Measurements from ENCODE around the gene HSPA14.
"Not testable (repeated sequence)": the region's sequence is repeated elsewhere in the genome, so short reads cannot be mapped to it uniquely, and the experiment has no call there.

HSPA14 gene

DNA sequence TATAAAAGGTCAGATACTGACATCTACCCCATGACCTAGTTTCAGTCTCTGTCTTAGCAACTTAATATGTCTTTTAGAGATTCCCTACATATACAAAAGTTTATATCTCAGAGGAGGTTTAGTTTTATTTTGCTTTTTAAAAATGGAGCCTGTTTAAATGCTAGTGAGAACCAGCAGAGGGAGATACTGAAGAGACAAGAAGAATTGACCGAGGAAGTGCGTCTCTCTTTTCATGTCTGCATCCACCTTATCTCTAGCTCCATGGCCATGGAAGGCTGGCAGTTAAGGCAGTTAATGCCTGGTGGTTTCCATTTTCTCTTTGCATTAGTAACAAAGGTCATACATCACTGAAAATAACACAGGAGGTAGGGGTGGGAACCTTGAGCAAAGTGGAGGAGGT lies 51.2 kb downstream of the HSPA14 start:
- DNase-seq (ENCODE audit: low read depth), result no peak

DNA sequence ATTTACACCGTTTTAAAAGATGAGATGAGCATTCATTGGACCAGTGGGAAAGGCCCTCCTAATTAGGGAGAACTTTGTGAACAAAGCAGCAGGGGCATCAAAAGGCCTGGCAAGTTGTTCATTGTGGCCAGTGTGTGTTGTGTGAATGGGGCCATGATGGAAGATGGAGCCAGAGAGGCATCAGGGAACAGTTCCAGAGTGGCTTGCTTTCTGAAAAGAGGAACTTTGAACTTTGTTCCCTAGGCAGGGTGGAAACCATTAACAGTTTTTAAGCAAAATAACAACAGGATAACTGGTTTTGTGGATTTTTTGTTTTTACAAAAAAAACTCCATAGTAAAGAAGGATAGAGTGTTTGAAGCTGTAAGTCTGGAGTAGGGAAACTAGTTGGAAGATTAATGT lies 53.0 kb downstream of the HSPA14 start:
- no peak for DNase-seq (ENCODE audit: low read depth)

DNA sequence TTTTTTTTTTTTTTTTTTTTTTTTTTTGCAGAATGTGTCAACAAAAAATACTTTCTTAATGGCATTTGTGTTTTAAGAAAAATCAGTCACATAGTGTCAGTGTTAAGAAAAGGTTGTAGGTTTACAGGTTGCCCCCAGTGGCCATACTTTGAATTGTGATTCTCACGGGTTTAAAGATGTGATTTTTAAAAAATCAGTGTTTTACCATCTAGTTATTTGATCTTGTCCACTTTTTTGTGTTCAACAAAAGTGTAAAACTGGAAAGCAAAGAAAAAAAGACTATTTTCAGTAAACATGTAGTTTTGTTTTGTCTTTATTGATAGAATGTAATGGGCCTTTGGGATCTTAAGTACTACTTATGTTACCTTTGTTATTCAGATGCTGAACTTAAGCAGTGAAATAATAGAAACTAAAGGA lies 66.2 kb downstream of the HSPA14 start:
- no peak for DNase-seq (ENCODE audit: low read depth)

DNA sequence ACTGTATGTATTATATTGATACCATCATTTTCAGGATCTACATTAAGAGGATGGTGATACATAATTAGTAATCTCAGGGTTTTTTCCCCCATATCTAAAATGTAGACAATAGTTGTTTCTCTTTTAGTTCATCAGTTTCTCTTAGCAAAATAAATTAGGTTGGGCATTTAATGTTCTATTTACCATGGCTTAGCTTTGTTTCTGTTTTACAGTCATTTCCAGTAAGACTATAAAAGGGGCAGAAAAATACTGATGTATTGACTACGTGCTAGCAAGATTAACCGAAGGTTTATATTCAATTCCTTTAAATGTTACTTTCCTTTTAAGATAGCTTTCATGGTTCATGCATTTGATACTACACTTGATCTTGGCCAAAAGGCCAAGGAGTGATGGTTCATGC lies 66.8 kb downstream of the HSPA14 start:
- DNase-seq (ENCODE audit: low read depth), result no peak

DNA sequence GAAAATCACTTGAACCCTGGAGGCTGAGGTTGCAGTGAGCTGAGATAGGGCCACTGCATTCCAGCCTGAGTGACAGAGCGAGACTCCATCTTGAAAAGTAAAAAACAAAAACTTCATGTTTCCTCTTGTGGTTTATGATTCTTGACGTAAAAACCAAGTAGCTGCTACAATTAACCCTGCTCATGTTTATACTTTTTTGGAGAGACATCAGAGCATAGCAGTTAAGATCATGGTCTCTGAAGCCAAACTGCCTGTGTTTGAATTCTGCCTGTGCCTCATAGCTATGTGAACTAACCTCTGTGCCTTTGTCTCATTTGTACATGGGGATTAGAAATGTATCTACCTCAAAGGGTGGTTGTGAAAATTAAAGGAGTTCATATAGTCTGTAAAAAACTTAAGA lies 67.8 kb downstream of the HSPA14 start:
- DNase-seq (ENCODE audit: low read depth), result no peak

DNA sequence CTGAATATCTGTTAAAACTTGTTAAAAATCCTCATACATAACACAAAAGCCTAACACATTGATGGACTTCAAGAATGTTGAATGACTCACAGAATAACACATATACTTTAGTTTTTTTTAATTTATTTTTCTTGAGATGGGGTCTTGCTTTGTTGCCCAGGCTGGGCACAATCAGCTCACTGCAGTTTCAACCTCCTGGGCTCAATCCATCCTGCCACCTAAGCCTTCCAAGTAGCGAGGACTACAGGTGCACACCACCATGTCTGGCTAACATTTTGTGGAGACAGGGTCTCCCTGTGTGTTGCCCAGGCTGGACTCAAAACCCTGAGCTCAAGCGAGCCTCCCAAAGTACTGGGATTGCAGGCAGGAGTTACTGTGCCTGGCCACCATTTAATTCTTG lies 68.7 kb downstream of the HSPA14 start:
- DNase-seq (ENCODE audit: low read depth), result no peak

DNA sequence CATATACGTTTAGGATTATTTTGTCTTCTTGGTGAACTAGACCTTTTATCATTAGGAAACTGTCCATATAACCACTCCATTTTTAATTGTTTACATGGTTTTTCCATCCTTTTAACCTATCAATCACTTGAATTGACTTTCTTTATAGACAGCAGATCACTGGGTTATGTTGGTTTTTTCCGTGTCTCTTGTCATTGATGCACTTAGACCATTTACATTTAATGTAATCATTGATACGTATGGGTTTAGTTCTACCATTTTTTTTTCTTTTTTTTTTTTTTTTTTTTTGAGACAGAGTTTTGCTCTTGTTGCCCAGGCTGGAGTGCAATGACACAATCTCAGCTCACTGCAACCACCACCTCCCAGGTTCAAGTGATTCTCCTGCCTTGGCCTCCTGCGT lies 69.5 kb downstream of the HSPA14 start:
- not testable (repeated sequence) for DNase-seq (ENCODE audit: low read depth)

DNA sequence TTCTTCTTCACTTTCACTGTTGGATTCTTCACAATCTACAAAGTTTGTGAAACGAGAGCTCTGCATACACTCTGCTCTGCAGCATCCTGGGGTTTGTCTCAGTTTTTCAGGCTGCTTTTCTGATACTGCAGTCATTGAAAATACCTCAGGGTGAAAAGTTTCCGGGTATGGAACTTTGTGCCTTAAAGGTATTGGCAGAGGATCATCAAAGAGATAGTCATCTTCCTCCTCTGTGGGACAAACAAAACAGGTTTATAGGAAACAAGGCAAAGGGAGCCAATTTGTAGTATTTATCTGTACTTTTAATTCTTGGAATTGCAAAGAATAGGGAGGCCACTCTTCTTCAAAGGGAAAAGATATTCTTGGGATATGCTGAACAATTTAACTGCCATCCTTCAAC lies 71.0 kb downstream of the HSPA14 start:
- DNase-seq (ENCODE audit: low read depth), result no peak

DNA sequence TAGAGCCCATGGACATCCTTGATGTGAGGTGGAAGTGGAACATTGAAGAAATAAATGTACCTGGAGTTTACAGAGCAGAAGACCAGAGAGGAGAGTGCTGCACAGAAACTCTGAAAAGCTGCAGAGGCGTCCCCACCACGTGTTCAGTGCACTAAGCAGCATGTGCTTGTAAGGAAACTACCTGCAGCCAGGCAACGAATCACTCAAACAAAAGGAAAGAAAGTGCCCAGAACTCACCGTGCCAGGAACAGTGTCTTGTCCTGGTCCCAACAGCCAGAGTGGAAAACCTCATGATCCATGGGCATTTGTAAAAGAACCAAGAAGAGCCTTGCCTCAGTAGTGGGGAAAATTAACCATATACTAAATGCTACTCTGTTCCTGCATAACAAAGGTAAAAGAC lies 72.8 kb downstream of the HSPA14 start:
- DNase-seq (ENCODE audit: low read depth), result no peak

DNA sequence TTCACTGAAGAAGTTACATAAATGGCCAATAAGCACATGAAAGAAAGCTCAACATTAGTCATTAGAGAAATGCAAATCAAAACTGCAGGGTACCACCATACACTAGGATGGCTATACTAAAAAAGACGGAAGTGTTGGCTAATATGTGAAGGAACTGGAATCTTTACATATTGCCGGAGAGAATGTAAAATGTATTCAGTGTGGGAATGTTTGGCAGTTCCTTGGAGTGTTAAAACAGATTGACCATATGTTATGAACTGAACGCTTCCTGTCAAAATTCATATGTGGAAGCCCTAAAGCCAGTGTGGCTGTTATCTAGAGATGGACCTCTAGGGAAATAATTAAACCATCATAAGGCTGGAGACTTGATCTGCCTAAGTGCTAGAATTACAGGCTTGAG lies 73.7 kb downstream of the HSPA14 start:
- DNase-seq (ENCODE audit: low read depth), result no peak

DNA sequence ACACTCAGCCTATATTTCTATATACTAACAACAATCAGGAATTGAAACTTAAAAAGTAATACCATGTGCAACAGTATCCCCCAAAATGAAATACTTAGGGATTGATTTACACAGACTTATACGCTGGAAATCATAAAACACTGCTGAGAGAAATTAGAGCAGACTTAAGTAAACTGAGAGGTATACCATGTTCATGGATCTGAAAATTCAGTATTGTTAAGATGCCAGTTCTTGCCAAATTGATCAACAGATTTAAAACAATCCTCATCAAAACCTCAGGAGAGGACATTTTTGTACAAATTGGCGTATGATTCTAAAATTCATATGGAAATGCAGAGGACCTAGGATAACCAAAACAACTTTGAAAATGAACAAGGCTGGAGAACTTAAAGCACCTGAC lies 78.5 kb downstream of the HSPA14 start:
- DNase-seq (ENCODE audit: low read depth), result no peak

DNA sequence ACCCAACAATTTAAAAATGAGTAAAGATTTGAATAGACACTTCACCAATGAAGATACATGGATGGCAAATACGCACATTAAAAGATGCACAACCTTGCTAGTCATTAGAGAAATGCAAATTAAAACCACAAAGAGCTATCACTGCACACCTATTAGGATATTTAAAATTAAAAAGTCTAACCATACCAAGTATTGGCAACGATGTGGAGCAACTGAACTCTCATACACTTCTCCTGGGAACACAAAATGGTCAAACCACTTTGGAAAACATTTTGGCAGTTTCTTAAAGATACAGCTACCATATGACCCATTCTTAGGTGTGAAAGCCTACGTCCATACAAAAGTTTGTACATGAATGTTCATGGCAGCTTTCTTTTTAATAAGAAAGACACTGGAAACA lies 79.7 kb downstream of the HSPA14 start:
- no peak for DNase-seq (ENCODE audit: low read depth)

DNA sequence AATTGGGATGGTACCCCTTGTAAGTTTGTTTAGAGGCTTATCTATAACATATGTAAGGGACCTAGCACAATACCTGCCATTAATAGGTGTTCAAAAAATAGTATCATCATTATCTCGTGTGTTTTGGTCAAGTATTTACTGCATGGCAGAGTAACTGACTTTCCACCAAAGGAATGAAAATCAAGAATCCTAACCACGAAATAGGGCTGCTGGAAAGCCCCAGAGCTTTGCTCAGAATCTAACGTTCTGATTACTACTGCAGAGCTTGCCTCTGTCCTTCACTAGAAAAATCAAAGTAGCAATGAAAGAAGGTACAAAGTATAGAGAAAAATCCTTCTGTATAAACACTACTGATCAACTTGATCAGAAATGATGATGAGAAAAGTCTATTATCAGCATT lies 80.9 kb downstream of the HSPA14 start:
- DNase-seq (ENCODE audit: low read depth), result no peak

Data from activated T-cell treated with anti-CD3 and anti-CD28 coated beads for 24 hours (primary cell).